GM23338 (cell line): Measurements from ENCODE around the gene STXBP2. TPM values are rescaled to one million over a fixed set of nuclear protein-coding genes. Genes with fewer than 3 reads are reported as not detected.

Experiments used
- ATAC-seq: fragments of 200-7000 bp; cut with Tn5 transposase; 3 replicates; pipeline ENCODE4 v1.9.1; 2020
- DNase-seq: peaks from one replicate; pipeline ENCODE4 v3.0.0-alpha.2; 2015; ENCODE audit warnings: low spot score
- H2AFZ ChIP-seq: fragments of 200-600 bp; sonication (generic); 2 replicates; pipeline ENCODE4 v1.8.0; 2016; ENCODE audit warnings: antibody characterized with exemption, mild to moderate bottlenecking, moderate library complexity
- H3F3A ChIP-seq: fragments of 200-600 bp; sonication (generic); replicated peaks from 2 replicates; pipeline ENCODE4 v1.8.0; 2017; ENCODE audit warnings: antibody characterized with exemption, mixed run types, low read depth
- H3K27ac ChIP-seq: fragments of 200-600 bp; sonication (generic); 2 replicates; pipeline ENCODE4 v1.6.1; 2016; ENCODE audit warnings: low read depth
- H3K27me3 ChIP-seq: fragments of 200-600 bp; sonication (generic); 2 replicates; pipeline ENCODE4 v1.8.0; 2016; ENCODE audit warnings: mild to moderate bottlenecking, mixed run types, moderate library complexity; ENCODE audit not compliant: insufficient read depth
- H3K36me3 ChIP-seq: fragments of 200-600 bp; sonication (generic); 2 replicates; pipeline ENCODE4 v1.8.0; 2016; ENCODE audit warnings: mild to moderate bottlenecking; ENCODE audit not compliant: insufficient read depth
- H3K4me1 ChIP-seq: fragments of 200-600 bp; sonication (generic); 2 replicates; pipeline ENCODE4 v1.8.0; 2016; ENCODE audit warnings: mild to moderate bottlenecking, moderate library complexity; ENCODE audit not compliant: insufficient read depth
- H3K4me2 ChIP-seq: fragments of 200-600 bp; sonication (generic); 2 replicates; pipeline ENCODE4 v1.7.1; 2017; ENCODE audit warnings: mixed run types
- H3K4me3 ChIP-seq: fragments of 200-600 bp; sonication (generic); 2 replicates; pipeline ENCODE4 v1.6.1; 2016; ENCODE audit warnings: mixed run types
- H3K79me2 ChIP-seq: fragments of 200-600 bp; sonication (generic); replicated peaks from 2 replicates; pipeline ENCODE4 v1.8.0; 2017; ENCODE audit warnings: mild to moderate bottlenecking; ENCODE audit not compliant: insufficient read depth
- H3K9me2 ChIP-seq: fragments of 200-600 bp; sonication (generic); 2 replicates; pipeline ENCODE4 v1.8.0; 2017; ENCODE audit not compliant: insufficient read depth
- H4K20me1 ChIP-seq: fragments of 200-600 bp; sonication (generic); replicated peaks from 2 replicates; pipeline ENCODE4 v1.8.0; 2017; ENCODE audit warnings: mild to moderate bottlenecking; ENCODE audit not compliant: insufficient read depth
- H3K27ac Mint-ChIP-seq: 2 replicates; pipeline ENCODE4 v1.8.0; 2020; ENCODE audit warnings: inconsistent platforms, mild to moderate bottlenecking, moderate library complexity, mixed read lengths
- H3K27me3 Mint-ChIP-seq: 3 replicates; pipeline ENCODE4 v1.8.0; 2022; ENCODE audit warnings: low read depth, mild to moderate bottlenecking, moderate library complexity, mixed read lengths, inconsistent platforms; ENCODE audit not compliant: insufficient read depth, poor library complexity
- H3K36me3 Mint-ChIP-seq: 3 replicates; pipeline ENCODE4 v1.8.0; 2021; ENCODE audit warnings: low read depth, mild to moderate bottlenecking, inconsistent platforms, moderate library complexity, mixed read lengths
- H3K4me1 Mint-ChIP-seq: 3 replicates; pipeline ENCODE4 v1.8.0; 2020; ENCODE audit warnings: mild to moderate bottlenecking, inconsistent platforms, mixed read lengths
- H3K4me3 Mint-ChIP-seq: 3 replicates; pipeline ENCODE4 v1.8.0; 2021; ENCODE audit warnings: moderate library complexity, mild to moderate bottlenecking, inconsistent platforms, mixed read lengths
- H3K9me3 Mint-ChIP-seq: 3 replicates; pipeline ENCODE4 v1.8.0; 2020; ENCODE audit warnings: moderate library complexity, mild to moderate bottlenecking, inconsistent platforms, mixed read lengths
- CREB1 ChIP-seq: fragments of 250-450 bp; sonication (Bioruptor Pico); IDR thresholded peaks from 2 replicates; pipeline ENCODE4 v1.5.0; 2020; ENCODE audit warnings: low read depth, mild to moderate bottlenecking, moderate library complexity
- ETS1 ChIP-seq: IDR thresholded peaks from 2 replicates; pipeline ENCODE4 v1.6.1; 2016; ENCODE audit warnings: antibody characterized with exemption
- EZH2 ChIP-seq: fragments of 200-600 bp; sonication (generic); IDR thresholded peaks from one replicate; pipeline ENCODE4 v1.8.0; 2017; ENCODE audit warnings: antibody characterized with exemption, mild to moderate bottlenecking, low read depth; ENCODE audit not compliant: unreplicated experiment
- NANOG ChIP-seq: IDR thresholded peaks from 2 replicates; pipeline ENCODE4 v1.6.1; 2016; ENCODE audit warnings: antibody characterized with exemption, borderline replicate concordance
- POLR2AphosphoS5 ChIP-seq: IDR thresholded peaks from 2 replicates; pipeline ENCODE4 v1.6.1; 2016; ENCODE audit warnings: antibody characterized with exemption, low read depth
- STAT1 ChIP-seq: IDR thresholded peaks from one replicate; pipeline ENCODE4 v1.6.1; 2016; ENCODE audit warnings: antibody characterized with exemption; ENCODE audit not compliant: unreplicated experiment
- ZNF114 ChIP-seq: fragments of 250-450 bp; sonication (Bioruptor Pico); IDR thresholded peaks from 2 replicates; pipeline ENCODE4 v1.5.0; 2020; ENCODE audit warnings: mild to moderate bottlenecking, moderate library complexity
- ZNF462 ChIP-seq: fragments of 250-450 bp; sonication (Bioruptor Pico); IDR thresholded peaks from 2 replicates; pipeline ENCODE4 v1.5.0; 2020; ENCODE audit warnings: mild to moderate bottlenecking, moderate library complexity
- polyA plus RNA-seq: library from polyadenylated mRNA; unstranded; fragments of >200 nt; fragmentation: Nextera tagmentation; extraction: Ambion mirVana; gene quantifications from 2 replicates; pipeline ENCODE4 v1.2.1, GENCODE V29; 2016
- total RNA-seq: library from RNA; depleted of rRNA; stranded (reverse); fragments of >200 nt; shearing (Covaris generic); gene quantifications from 2 replicates; pipeline ENCODE4 v1.2.3, GENCODE V29; 2014
- TF ChIP-seq, protein P1 (sequence below), 2 experiments: fragments of 200-600 bp in 1 of 2; sonication (generic) in 1 of 2; conservative IDR thresholded peaks; 2 replicates each; pipeline versions ENCODE4 v1.5.1 to v1.6.1; 2016 to 2017; ENCODE audit warnings: antibody characterized with exemption in 2 of 2, low read depth in 2 of 2, mild to moderate bottlenecking in 2 of 2, moderate library complexity in 1 of 2

Gene STXBP2
- total and polyA plus RNA-seq, 2 experiments from 2014 or later: 42.6 to 55.8 TPM

DNA sequence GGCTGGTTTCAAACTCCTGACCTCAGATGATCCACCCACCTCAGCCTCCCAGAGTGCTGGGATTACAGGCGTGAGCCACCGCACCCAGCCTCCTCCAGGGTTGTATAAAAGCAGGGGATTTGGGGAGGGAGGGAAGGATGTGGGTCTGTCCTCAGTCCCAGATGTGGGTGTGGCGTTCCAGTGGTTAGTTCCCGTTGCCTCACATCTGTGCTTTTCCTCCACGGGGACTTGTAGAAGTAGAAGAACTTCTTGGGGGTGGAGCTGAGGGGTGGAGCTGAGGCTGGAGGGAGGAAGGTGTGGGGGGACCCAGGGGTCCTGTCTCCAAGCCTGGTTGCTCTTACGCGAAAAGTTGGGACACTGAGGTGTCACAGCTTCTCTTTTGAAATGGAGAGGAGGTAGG, 39.5 kb downstream of the STXBP2 start (continued):
- TF ChIP-seq, protein P1, sequence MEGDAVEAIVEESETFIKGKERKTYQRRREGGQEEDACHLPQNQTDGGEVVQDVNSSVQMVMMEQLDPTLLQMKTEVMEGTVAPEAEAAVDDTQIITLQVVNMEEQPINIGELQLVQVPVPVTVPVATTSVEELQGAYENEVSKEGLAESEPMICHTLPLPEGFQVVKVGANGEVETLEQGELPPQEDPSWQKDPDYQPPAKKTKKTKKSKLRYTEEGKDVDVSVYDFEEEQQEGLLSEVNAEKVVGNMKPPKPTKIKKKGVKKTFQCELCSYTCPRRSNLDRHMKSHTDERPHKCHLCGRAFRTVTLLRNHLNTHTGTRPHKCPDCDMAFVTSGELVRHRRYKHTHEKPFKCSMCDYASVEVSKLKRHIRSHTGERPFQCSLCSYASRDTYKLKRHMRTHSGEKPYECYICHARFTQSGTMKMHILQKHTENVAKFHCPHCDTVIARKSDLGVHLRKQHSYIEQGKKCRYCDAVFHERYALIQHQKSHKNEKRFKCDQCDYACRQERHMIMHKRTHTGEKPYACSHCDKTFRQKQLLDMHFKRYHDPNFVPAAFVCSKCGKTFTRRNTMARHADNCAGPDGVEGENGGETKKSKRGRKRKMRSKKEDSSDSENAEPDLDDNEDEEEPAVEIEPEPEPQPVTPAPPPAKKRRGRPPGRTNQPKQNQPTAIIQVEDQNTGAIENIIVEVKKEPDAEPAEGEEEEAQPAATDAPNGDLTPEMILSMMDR (conservative IDR thresholded peaks at IDR 0.05; ENCODE audit: low read depth in 2 of 2): no peak
- no peak for TF ChIP-seq STAT1
- no peak for TF ChIP-seq ETS1
- TF ChIP-seq CREB1 (CRISPR knock-in tag): no peak

- Mint-ChIP-seq H3K4me1 (peaks cover 2% of the 10 kb centered on the region; the same call in 1 of the 3 replicates), H3K27me3 (peaks cover 30% of the 10 kb centered on the region), H3K9me3 (peaks cover 6% of the 10 kb centered on the region), H3K27ac (no peak within 1 kb of the TSS), H3K36me3 (peaks cover 2% of the 10 kb centered on the region; the same call in 1 of the 3 replicates), H3K4me3 (no peak within 1 kb of the TSS)
- no peaks in the 10 kb centered on the region for H3K9me2 ChIP-seq
- H3K27ac ChIP-seq: no peak within 1 kb of the TSS
- ATAC-seq (no peak), DNase-seq (no peak)
- 0 out of 2 replicates have a peak, but pooled peaks cover 3% of the 10 kb centered on the region for H3K79me2 ChIP-seq
- no peaks in the 10 kb centered on the region for H3K4me1 ChIP-seq
- TF ChIP-seq STAT1 (no peak), POLR2AphosphoS5 (no peak), NANOG (no peak), ZNF462 (CRISPR knock-in tag) (no peak), EZH2 (no peak), ZNF114 (no peak)
- TF ChIP-seq, protein P1 (conservative IDR thresholded peaks at IDR 0.05; ENCODE audit: low read depth in 2 of 2): no peak
- H3K4me3 ChIP-seq: no peak within 1 kb of the TSS
- no peak within 1 kb of the TSS for H2AFZ ChIP-seq
- H3F3A ChIP-seq: no peaks in the 10 kb centered on the region
- H4K20me1 ChIP-seq: no peaks in the 10 kb centered on the region
- H3K27me3 ChIP-seq: peaks cover 13% of the 10 kb centered on the region; the same call in 1 of the 2 replicates
- no peaks in the 10 kb centered on the region for H3K36me3 ChIP-seq
- no peak within 1 kb of the TSS for H3K4me2 ChIP-seq
These were observed 39.9 kb downstream of the STXBP2 start, which contains the start of gene MCEMP1 for GRCh38 chr19:7676854-7677253. MCEMP1 (plus strand) TSS chr19:7677090; CDS start chr19:7677121, 31 bp downstream.
